Bronchial epithelial cell (primary cell): ENCODE results near the gene FADS1. TPM values are rescaled to one million over a fixed set of nuclear protein-coding genes. Genes with fewer than 3 reads are reported as not detected.

Source experiments
- DNase-seq: peaks from one replicate; pipeline ENCODE4 v3.0.0-alpha.2; 2010; ENCODE audit warnings: low read depth
- FAIRE-seq: peaks from 2 replicates; lab custom pipeline; 2011; peaks lifted over from hg19 to GRCh38; lab: Jason Lieb, UNC
- H3K27me3 ChIP-seq: 2 replicates; pipeline ENCODE4 v1.5.1; 2011; ENCODE audit warnings: low read length; ENCODE audit not compliant: control insufficient read depth, insufficient read depth
- H3K36me3 ChIP-seq: 2 replicates; pipeline ENCODE4 v1.5.1; 2011; ENCODE audit warnings: low read length; ENCODE audit not compliant: control insufficient read depth, insufficient read depth
- H3K4me3 ChIP-seq: 2 replicates; pipeline ENCODE4 v1.5.1; 2011; ENCODE audit warnings: mild to moderate bottlenecking, low read depth, low read length, control low read depth
- CTCF ChIP-seq: IDR thresholded peaks from 2 replicates; pipeline ENCODE4 v1.5.1; 2011; ENCODE audit warnings: mild to moderate bottlenecking, moderate library complexity, low read length, control low read depth, inconsistent platforms; ENCODE audit not compliant: insufficient read depth, severe bottlenecking
- total RNA-seq: library from RNA; depleted of rRNA; stranded (reverse); fragments of >200 nt; gene quantifications from 2 replicates; pipeline ENCODE4 v1.2.1, GENCODE V29; 2014

The FADS1 gene
- total RNA-seq, 1 donor from 2014 or later = 46.9 TPM

- peaks cover 6% of the 10 kb centered on the region for H3K36me3 ChIP-seq
- DNase-seq = no peak
- no peak for FAIRE-seq
- H3K4me3 ChIP-seq = no peak overlapping the region
- no peaks in the 10 kb centered on the region for H3K27me3 ChIP-seq
- no peak for TF ChIP-seq CTCF
Observed at GRCh38 chr11:61830237-61831105, 13.7 kb upstream of the FADS1 start.

- no peak for TF ChIP-seq CTCF
- no peak for DNase-seq
- H3K4me3 ChIP-seq = no peak overlapping the region
- FAIRE-seq = no peak
- no peaks in the 10 kb centered on the region for H3K27me3 ChIP-seq
- H3K36me3 ChIP-seq = peaks cover 6% of the 10 kb centered on the region
Observed at GRCh38 chr11:61829806-61830205, 13.0 kb upstream of the FADS1 start.

GRCh38 chr11:61828629-61829407 lies 12.0 kb upstream of the FADS1 start:
- no peak for FAIRE-seq
- peak overlapping the region; percentile 61 for H3K4me3 ChIP-seq

GRCh38 chr11:61828379-61828628 lies 11.5 kb upstream of the FADS1 start:
- H3K27me3 ChIP-seq = no peaks in the 10 kb centered on the region
- TF ChIP-seq CTCF = no peak
- H3K4me3 ChIP-seq = peak overlapping the region; percentile 61
- FAIRE-seq = no peak
- H3K36me3 ChIP-seq = peaks cover 6% of the 10 kb centered on the region
- no peak for DNase-seq

More at GRCh38 chr11:61828629-61829407, 12.0 kb upstream of the FADS1 start:
- TF ChIP-seq CTCF = peak; percentile 63
- peak; percentile 13 for DNase-seq
- peaks cover 6% of the 10 kb centered on the region for H3K36me3 ChIP-seq
- H3K27me3 ChIP-seq = no peaks in the 10 kb centered on the region

- DNase-seq = peak; percentile 74
- Histone ChIP-seq H3K4me3 (peak within 1 kb of the TSS; percentile 61), H3K36me3 (peaks cover 4% of the 10 kb centered on the region), H3K27me3 (no peaks in the 10 kb centered on the region)
- FAIRE-seq = no peak
- peak; percentile 3 for TF ChIP-seq CTCF
Observed at GRCh38 chr11:61827571-61828378, 11.0 kb upstream of the FADS1 start, which contains the start of gene FADS2. Gene FADS2, plus strand, starts transcription at chr11:61828300. Its CDS starts 91 bp downstream, at chr11:61828391.
